Measurements from ENCODE around the gene MATN3.

MATN3 gene

DNA sequence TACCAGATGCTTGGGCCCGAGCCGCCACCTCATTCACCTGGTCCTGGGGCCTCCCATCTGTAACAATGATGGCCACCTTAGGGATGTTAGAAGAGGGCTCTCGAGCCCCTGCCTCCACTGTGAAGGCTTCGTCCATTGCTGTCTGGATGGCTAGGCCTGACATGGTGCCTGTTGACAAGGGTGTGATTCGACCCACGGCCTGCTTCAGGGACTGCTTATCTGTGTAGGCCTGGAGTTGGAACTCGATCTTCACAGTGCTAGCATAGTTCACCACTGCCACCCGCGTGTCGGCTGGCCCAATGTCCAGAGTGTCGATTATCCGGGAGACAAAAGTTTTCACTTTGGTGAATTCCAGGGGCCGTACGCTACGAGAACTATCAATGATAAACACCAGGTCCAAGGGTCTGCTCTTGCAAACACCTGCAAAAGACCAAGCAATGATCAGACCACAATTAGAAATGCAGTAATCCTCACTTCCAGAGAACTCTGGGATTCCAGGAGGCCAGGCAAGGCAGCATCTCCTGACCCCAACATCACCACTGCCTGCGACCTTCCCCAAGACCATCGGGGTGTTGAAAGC, 6.5 kb downstream of the MATN3 start:
- no peak for DNase-seq

- DNase-seq, result no peak
These were observed 7.3 kb downstream of the MATN3 start for GRCh38 chr2:20005067-20005627.

DNA sequence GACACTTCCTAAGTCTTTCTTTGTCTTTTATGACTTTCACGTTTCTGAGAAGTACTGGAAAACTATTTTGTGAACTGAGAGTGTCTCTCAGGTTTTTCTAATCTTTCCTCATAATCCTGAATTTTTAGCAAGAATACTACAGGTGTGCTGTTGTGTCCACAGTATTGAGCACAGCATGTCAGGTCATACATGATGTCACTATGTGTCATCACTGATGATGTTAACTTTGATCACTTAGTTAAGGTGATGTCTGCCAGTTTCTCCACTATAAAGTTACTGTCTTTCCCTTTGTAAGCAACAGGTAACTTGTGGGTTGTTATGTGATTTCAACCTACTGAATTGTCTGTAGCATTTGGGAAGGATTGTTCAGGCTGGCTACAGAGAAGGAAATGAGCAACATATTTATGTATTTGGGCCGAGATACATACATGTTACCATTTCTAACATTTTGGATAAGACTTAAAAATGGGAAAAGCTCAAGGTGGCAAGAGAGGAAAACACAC, 11.1 kb downstream of the MATN3 start:
- no peak for DNase-seq

- no peak for DNase-seq
These were observed 18.7 kb downstream of the MATN3 start for GRCh38 chr2:19993731-19994130.

GRCh38 chr2:19991895-19992294, 20.6 kb downstream of the MATN3 start:
- no peak for DNase-seq

DNA sequence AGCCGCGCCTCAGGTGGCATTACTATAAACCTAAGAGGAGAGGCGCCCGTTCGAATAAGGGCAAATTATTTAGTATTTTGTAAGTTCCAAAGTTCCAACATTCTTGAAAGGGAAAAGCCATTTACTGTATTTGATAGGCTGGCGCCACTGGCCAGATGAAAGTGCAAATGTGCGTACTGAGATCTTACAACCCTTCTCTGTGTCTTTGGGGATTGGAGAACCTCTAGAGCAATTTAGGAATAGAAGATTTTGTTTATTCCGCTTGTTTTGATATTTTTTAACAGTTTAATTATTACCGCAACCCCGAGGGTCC, 22.1 kb downstream of the MATN3 start:
- no peak for DNase-seq

DNA sequence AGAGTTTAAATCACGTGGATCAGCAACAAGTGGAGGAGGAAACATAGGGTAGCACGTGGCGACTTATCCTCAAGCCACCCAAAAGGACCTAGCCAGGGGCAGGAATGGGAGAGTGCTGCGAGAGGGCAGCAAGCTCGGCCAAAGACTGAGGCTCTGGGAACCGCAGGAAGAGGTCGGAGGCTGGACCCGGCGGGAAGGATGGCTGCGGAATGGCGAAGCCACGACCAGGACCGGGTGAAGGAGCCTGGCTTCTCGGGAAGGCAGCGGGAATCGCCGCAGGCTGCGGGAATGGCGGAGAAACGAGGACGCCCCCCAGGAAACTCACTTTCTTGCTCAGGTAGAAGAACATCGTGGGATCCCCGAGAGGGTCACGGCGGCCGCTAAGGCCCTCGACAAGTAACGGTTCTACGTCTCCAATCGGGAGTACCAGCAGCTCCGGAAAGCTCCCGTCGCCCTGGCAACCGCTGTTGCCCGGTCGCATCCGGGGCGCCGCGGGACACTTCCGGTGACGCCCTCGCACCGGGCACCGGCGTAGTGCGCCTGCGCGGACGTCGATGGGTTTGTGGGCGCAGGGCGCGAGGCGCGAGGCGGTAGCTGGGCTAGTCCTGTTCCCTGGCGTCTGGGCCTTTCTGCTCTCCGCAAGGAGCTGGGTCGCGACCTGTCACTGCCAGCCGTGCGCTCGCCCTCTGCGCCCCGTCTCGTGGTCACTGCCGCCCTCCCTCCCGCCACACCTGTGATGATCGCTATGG, 22.6 kb downstream of the MATN3 start, which contains the start of gene WDR35:
WDR35 (minus strand) TSS at position 439 of the 749 bp plus-strand sequence; CDS start at position 349, 90 bp downstream.
- peak; percentile 22 to 92 (median 83) for DNase-seq

GRCh38 chr2:19989342-19989666, 23.2 kb downstream of the MATN3 start:
- no peak for DNase-seq

DNA sequence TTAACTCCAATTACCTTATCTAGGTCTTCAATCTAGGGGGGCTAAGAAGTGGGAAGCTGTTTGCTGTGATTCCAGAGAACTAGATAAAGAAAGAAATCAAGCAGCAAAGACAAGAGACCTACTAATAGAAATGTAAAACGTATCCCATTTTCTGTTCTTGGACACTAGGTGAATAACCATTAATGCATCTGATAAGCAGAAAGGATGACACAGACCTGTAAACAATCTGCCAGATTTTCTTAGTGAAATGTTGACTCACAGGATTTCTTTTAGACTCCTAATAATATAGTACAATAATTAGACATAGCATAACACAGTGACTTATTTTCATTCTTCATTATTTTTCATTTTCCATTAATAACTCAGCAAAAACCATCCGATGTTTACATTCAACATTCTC, 23.9 kb downstream of the MATN3 start:
- no peak for DNase-seq

DNA sequence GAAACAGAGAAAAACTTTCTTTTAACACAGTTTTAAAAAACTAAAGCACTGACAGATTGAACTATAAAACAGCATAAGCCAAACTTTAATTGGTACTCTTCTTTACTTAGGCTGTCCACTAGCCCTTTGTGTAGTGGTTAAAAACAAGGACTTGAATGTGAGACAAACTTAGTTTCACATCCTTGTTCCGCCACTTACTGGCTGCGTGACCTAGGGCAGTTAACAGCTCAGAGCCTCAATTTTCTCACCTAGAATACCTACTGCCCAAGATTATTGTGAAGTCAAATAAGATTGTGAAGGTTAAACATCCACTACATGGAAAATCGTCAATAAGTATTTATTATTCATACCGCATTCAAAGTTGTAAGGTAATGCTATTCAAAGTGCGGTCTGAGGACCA, 24.5 kb downstream of the MATN3 start:
- no peak for DNase-seq

GRCh38 chr2:19982268-19982667, 30.2 kb downstream of the MATN3 start:
- DNase-seq, result no peak

GRCh38 chr2:19979932-19980331, 32.5 kb downstream of the MATN3 start:
- DNase-seq, result no peak

GRCh38 chr2:19973466-19973865, 39.0 kb downstream of the MATN3 start:
- DNase-seq, result no peak

DNA sequence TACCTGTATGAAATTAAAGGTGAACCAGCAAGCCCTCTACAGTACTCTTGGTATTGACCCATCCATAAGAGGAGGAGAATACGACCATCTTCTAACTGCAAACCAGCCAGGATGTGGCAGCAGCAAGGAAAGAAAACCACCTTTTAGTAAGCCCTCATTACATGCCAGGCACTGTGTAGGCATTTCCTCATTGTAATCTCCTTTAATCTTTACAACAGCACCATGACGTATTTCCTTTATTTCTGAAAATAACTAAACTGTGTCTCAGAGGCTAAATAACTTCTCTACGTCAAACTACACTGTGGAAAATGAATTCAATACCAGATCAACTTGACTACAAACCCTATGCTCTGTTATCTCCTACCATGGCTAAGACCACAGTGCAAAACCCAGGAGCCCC, 40.8 kb downstream of the MATN3 start:
- DNase-seq, result no peak

DNA sequence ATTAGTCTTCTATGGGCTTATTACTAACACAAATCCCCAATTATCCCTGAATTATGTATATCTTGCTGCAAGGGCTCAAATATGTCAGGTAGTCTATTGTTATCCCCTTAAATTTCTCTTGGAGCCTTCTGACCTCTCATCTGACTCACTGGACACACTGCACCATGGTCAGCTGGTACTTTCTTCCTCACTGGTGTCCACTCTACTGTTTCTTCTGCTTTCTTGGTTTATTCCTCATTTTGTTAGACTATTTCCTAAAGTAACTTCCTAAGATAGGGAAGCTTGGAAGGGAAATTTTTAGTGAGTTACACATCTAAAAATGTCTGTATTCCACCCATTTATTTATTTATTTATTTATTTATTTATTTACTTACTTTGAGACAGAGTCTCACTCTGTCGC, 49.1 kb downstream of the MATN3 start:
- no peak for DNase-seq

- peak in 40 of 58 donors; percentile 1 to 59 (median 12) for DNase-seq
These were observed 56.7 kb downstream of the MATN3 start for GRCh38 chr2:19955544-19956422.

DNA sequence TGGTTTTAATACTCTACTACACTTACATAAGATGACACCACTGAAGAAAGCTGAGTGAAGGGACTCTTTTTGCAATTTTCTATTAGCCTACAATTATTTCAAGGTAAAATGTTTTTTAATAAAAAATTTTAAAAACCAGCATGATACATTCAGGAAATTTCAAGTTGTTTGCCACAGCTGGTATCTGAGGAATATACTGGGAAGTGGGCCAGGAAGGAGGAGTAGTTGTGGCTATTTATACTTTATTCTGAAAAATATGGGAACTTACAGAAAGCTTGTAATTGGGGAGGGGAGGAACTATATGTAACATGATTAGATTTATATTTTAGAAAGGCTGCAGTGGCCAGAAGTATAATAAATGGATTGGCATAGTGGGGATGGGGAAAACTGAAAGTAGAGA, 63.4 kb downstream of the MATN3 start:
- no peak for DNase-seq

DNA sequence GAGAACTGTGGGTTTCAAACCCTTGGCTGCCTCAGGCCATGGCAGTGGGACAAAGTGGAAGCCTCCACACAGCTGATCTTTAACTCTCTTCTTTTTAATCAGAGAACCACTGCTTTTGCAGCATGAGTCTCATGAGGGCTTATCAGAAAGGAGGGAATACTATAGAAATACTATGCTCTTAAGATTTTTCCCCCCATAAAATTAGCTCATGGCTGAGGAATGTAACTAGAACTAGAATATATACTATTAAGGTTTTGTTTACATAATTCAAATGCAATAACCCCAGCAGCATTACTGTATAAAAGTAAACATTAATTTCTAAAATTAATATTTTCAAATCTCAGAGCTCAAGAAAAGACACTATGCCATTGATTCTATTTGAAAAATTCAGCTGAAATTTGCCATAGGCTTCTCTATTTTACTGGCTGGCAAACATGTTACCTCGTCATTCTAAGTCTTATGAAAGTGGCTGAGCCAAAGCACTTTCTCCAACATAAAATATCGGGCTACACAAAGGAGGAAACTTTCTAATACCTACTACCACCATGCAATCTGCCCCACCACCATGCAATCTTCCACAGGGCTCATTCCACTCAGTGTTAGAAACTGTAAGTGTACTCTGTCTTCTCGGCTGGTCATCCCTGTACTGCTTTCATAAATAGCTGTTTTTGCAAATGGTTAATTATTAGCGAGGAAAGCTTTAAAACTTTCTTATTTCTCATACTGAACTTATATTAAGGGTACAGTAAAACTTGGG, 65.1 kb downstream of the MATN3 start:
- DNase-seq, result no peak

GRCh38 chr2:19944205-19944845, 68.1 kb downstream of the MATN3 start:
- no peak for DNase-seq

GRCh38 chr2:19943189-19943588, 69.3 kb downstream of the MATN3 start:
- no peak for DNase-seq

GRCh38 chr2:19942199-19942598, 70.3 kb downstream of the MATN3 start:
- DNase-seq, result no peak
